SIG-M5 (cell line): Measurements from ENCODE around the gene CDYL2.
"Not testable (repeated sequence)": the region's sequence is repeated elsewhere in the genome, so short reads cannot be mapped to it uniquely, and the experiment has no call there.

Experiments used
- DNase-seq: peaks from one replicate; lab custom pipeline; 2025; lab: John Stamatoyannopoulos, UW

The CDYL2 gene, protein sequence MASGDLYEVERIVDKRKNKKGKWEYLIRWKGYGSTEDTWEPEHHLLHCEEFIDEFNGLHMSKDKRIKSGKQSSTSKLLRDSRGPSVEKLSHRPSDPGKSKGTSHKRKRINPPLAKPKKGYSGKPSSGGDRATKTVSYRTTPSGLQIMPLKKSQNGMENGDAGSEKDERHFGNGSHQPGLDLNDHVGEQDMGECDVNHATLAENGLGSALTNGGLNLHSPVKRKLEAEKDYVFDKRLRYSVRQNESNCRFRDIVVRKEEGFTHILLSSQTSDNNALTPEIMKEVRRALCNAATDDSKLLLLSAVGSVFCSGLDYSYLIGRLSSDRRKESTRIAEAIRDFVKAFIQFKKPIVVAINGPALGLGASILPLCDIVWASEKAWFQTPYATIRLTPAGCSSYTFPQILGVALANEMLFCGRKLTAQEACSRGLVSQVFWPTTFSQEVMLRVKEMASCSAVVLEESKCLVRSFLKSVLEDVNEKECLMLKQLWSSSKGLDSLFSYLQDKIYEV

DNA sequence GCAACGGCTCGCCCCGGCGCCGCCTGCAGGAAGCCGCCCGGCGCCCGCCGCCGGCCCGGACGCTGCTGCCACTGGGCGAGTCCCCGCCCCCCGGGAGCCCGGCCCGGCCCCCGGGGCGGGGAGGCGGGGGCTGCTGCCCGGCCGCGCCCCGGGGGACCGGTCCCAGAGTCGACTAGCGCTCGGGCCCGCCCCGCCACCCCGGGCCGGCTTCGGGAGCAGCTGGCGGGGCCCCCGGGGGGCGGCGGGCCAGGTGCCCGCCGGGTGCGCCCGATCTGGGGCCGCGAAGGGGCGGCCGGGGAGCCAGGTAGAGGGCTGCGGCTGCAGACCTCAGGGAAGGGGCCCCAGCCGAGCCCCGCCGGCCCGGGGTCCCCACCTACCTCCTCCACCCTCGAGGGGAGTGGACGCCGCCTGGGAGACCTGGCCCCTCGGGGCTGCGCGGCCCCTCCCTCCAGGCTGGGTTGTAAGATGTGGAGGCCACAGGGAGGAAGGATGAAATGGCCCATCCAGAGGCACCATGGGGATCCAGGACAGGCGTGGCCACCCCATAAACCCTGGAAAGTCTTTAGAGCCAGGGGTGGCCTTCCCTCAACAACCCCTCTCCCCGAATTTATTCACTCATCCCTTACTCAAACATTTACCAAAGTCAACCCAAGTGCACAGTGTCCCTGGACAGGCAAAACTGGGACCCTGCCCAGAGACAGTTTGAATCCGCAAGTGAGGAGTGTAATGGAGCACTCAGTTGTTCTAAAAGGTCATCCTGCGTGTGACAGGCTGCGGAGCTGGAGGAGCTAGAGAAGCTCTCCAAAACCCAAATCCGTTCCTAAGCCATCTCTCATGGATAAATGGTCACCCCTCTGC, at the start of gene CDYL2:
Gene CDYL2 (minus strand): TSS at position 73 of the 858 bp plus-strand sequence. CDS start 425 bp downstream, outside the sequence.
- no peak for DNase-seq

DNA sequence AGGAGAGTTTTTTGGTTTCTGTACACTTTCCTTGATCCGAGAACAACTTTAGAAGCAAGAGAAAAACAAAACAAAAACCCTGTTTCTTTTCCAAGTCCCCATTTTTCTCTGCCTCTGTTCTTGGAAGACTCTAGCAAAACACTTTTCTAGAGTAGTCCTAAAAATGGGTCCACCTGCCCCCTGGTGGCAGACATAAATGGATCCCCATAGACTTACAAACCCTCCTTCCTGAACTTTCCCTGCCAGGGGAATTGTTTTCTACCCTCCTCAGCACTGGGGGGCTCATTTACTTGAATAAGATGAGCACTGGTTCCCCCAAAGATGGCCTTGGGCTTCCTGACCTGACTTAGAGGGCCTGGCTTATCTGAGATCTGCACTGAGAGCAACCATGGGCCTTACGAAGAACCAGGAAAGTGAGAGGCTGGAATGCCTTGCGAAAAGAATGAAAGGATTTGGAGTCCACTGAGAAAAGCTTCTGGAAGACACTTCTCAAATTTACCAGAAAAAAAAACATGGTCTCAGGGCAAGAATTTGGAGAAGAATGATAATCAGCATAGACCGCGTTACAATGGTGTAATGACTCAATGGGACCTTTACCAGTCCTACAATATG, 48.0 kb upstream of the CDYL2 start:
- DNase-seq: no peak

DNA sequence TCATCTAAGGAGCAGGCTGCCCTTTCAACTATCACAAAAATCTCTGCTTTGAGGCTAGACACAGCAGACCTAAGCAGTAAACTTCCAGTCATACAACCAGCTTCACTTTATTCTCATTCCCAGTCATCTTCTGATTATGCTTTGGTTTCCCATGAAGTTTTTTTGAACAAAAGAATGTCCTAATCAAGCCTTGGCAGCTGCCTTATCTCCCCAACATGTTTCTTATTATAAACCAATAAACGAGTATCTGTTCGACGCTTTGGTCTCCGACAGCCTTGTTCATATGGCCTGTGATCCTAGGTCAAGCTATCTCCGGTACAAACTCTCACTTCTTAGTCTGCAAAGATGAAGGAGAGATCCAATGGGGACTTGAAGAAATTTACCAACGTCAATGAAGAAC, 47.4 kb upstream of the CDYL2 start:
- DNase-seq: no peak

DNA sequence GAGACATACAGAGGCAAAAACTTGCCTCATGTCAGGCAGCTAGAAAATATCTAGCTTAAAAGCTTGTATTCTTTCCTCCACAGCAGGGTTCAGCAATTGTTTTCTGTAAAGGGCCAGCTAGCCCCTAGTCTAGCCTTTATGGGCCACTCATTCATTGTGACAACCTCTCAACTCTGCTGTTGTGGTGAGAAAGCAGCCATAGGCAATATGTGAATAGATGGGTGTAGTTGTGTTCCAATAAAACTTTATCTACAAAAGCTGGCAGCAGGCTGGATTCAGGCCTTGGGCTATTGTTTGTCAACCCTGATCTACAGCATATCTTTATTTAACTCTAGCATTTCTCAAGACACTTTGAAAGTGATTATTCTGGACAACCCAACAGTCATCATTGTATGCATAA, 46.4 kb upstream of the CDYL2 start:
- DNase-seq: no peak

DNA sequence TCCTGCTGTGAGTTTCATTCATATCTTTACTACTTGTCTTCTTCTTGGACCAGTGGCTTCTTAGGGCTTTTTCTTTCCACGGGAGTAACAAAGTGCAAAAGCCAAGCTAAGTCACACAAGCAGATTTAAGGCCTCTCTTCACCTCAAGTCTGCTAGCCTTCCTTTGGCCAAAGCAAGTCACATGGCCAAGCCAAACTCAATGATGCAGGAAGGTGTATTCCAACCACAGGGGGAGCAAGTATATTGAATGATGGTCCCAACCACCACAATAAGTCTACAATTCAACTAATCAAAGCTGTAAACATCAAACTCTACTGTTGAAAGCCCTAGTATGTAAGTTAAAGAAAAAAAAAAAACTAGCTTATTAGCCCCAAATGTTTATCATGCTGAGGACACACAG, 44.5 kb upstream of the CDYL2 start:
- DNase-seq: no peak

DNA sequence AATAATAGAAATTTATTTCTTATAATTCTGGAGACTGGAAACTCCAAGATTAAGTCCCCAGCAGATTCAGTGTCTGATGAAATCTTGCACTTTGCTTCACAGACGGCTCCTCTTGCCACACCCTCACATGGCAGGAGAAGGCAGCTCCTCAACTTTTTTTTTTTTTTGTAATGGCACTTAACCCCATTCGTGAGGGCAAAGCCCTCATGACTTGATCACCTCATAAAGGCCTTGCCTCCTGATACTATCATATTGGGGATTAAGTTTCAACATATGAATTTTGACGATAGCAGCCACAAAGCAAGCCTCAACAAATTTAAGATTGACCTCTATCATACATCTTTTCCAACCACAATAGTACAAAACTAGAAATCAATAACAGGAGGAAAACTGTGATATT, 42.3 kb upstream of the CDYL2 start:
- no peak for DNase-seq

- no peak for DNase-seq
These were observed 41.9 kb upstream of the CDYL2 start for GRCh38 chr16:80846275-80846674.

GRCh38 chr16:80844395-80844794, 40.0 kb upstream of the CDYL2 start:
- no peak for DNase-seq

DNA sequence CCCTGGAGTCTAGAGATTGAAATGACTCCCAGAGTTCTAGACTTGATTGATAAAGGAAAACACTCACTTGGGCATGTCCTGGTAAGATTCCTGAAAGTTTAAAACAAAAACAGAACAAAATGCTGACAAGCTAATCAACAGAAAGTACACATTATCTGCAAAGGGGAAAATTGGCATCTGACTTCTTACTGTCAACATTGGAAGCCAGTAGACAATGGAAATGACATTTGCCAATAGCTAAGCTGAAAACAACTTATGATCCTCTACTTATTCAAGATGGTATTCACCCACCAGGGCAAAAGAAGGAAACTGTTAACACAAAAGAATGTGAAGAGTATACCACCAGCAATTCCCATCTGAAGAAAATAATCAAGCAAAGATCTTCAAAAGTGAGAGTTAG, 36.8 kb upstream of the CDYL2 start:
- DNase-seq: no peak

DNA sequence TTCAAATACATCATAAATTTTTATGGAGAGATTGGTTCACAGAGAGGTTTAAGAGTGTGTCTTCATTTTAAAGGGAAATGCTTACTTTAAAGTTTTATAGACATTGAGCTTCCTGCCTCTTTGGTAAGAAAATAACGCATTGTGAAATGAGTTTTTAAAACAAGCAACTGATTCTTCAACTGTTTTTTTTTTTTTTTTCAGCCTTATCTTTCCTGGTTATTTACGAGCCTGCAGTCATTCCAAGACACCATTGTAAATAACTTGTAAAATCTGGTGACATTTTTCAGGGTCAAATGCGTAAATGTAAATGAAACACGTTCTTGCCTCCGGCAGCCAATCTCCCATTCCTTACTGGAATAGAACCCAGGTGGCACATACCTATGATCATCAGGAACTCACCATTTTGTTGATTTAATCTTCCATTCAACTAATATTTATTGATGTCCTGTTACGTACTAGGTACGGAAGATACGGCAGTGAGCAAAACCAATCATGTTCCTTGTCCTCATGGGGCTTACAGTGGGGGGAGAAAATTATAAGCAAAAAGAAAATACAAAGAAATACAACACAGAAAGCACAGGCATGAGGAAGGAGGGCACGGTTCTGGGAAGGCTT, 33.2 kb upstream of the CDYL2 start:
- no peak for DNase-seq

DNA sequence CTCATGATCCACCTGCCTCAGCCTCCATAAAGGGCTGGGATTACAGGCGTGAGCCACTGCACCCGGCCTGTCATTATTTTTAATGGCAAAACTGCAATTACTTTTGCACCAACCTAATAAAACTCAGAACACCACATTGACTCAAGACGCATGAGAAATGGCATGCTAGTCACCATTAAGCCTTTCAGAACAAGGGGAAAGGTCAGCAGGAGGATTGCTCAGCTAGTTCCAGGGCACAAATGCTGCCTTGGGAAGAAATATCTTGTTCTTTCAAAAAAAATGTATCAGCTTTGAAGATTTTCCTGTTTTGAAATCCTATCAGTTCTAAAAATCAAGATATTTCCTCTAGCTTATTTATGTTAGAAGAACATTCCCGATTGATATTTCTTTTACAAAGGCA, 32.4 kb upstream of the CDYL2 start:
- no peak for DNase-seq

GRCh38 chr16:80836202-80836601, 31.8 kb upstream of the CDYL2 start:
- no peak for DNase-seq

DNA sequence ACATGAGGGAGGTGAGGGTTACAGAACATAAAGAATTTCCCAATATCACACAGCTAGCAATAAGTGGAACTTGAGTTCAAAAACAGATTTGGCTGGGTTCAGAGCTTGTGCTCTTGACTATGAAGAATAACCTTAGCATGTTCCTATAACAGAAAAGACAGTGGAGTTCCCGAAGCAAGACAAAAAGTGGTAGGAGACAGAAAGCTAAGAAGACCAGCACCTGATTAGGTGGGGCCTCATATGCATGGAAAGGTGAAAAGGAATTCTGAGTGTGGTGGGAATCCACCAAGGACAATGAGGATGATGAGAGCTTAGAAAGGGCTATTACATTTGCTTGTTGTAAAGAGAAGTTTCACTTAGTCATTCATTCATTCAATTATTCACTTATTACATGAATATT, 26.6 kb upstream of the CDYL2 start:
- no peak for DNase-seq

- no peak for DNase-seq
These were observed 24.1 kb upstream of the CDYL2 start for GRCh38 chr16:80828495-80828894.

GRCh38 chr16:80827007-80827406, 22.6 kb upstream of the CDYL2 start:
- DNase-seq: no peak

DNA sequence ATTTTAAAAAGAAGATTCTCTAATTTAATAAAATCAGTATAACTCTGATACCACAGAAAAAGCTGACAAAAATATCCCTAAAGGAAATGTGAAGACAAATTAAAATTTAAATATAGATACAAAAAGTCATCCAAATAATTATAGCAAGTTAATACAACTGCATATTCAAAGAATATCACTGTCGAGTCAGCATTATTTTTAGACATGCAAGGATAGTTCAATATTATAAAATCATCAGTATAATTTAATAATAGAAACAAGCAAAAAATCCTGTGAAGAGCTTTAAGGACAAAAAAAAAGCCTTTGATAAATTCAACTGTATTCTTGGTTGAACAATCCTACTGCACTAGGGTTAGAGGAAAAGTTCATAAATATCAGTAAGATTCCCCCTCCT, 21.0 kb upstream of the CDYL2 start:
- DNase-seq: no peak

DNA sequence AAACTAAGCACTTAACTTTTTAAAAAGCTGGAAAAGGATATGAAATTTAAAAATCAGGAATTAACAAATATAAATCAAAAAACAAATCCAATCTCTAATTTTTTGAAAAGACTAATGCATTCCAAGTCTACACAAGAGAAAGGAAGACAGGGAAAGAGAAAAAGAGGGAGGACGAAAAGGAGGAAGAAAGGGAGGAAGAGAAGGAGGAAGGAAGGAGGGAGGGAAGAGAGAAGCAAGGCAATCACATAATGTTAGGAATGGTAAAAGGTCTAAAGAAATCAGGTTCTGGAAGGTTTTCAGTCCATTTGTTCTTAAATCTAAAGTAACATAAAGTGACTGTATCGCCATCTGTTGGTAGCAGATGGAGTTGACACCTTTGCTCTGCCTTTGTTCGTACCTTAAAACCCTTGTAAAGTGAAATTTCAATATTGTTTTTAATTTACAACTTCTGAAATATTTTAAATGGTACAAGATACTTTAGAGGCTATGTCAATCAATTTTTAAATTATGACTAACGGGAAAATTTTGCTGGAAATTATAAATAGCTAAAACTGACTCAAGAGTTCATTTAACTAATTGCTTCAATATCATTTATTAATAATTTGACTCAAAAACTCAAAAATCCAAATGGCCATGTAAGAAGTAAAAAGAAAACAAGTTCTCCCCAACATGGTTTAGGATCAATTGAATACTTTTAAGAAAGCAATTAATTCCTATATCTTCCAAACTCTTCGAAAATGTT, 20.4 kb upstream of the CDYL2 start:
- DNase-seq: no peak

DNA sequence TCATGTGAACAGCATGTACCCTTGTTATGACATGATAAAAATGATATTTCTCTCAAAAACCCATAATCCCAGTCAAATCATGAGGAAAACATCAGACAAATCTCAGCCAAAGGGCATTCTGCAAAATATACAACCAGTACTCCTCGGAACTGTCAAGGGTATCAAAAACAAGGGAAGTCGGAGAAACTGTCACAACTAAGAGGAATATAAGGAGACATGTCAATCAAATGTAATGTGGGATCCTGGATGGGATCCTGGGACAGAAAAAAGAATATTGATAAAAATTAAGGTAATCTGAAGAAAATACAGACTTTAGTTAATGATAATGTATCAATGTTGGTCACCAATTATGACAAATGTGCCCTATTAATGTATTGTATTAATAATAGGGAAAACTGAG, 15.6 kb upstream of the CDYL2 start:
- no peak for DNase-seq

GRCh38 chr16:80816356-80816755, 12.0 kb upstream of the CDYL2 start:
- no peak for DNase-seq

DNA sequence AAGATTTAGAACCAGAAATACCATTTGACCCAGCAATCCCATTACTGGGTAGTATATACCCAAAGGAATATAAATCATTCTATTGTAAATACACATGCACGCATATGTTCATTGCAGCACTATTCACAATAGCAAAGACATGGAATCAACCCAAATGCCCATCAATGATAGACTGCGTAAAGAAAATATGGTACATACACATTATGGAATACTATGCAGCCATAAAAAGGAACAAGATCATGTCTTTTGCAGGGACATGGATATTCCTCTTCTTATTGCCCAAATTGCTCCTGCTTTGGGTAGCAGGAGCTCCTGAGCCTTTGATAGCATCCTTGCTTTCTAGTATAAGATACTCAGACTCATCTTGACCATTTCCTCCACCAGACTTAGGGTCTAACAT, 10.9 kb upstream of the CDYL2 start:
- DNase-seq: not testable (repeated sequence)

DNA sequence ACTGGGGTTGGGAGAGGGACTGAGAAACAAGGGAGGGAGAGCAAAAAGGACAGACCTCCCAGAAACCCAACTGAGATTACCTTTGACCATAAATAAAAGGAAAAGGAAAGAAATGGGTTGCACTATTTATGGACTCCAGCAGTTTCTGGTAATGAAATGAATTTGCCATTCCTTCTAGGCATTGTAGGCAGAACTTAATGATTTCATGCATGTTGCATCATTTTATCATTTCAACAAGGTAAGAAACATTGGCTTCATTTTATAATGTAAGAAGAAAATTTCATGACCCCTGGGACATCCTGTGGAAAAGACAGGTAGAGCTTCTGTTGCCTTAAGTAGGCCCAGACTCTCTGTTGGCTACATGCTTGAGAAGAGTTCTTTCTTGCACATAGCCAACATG, 8.2 kb upstream of the CDYL2 start:
- no peak for DNase-seq

DNA sequence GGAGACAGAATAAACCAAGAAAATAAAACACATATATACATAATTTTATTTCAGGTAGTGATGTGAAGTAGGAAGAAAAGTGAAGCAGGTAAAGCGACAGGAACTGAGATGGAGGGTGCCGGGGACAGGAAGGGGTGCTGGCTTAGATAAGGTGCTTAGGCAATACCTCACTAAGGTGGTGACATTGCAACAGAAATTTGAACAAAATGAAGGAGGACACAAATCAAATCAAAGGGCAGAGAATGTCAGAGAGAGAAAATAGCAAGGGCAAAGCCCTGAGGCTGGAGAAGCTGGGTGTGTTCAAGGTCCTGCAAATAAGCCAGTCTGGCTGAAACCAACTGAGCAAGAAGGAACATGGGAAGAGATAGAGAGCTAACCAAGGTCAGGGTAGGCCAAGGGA, 5.0 kb upstream of the CDYL2 start:
- no peak for DNase-seq
